Coronary artery (tissue), 2 donors: ENCODE data around the gene DCD.
"Not testable (repeated sequence)": the region's sequence is repeated elsewhere in the genome, so short reads cannot be mapped to it uniquely, and the experiment has no call there.

Experiments
- DNase-seq: peaks from one replicate; pipeline ENCODE4 v3.0.0-alpha.2; 2017; ENCODE audit warnings: low spot score
- H3K27ac ChIP-seq, 2 donors: fragments of 200-600 bp; sonication (generic); one replicate each; pipeline ENCODE4 v1.5.1; 2016 to 2019
- H3K4me3 ChIP-seq: fragments of 200-600 bp; sonication (generic); 2 replicates; pipeline ENCODE4 v1.5.1; 2016; ENCODE audit warnings: mild to moderate bottlenecking, moderate library complexity
- TF ChIP-seq, protein P1 (sequence below): fragments of 200-600 bp; sonication (generic); IDR thresholded peaks from one replicate; pipeline ENCODE4 v1.5.1; 2019; ENCODE audit warnings: antibody characterized with exemption

The DCD gene

DNA sequence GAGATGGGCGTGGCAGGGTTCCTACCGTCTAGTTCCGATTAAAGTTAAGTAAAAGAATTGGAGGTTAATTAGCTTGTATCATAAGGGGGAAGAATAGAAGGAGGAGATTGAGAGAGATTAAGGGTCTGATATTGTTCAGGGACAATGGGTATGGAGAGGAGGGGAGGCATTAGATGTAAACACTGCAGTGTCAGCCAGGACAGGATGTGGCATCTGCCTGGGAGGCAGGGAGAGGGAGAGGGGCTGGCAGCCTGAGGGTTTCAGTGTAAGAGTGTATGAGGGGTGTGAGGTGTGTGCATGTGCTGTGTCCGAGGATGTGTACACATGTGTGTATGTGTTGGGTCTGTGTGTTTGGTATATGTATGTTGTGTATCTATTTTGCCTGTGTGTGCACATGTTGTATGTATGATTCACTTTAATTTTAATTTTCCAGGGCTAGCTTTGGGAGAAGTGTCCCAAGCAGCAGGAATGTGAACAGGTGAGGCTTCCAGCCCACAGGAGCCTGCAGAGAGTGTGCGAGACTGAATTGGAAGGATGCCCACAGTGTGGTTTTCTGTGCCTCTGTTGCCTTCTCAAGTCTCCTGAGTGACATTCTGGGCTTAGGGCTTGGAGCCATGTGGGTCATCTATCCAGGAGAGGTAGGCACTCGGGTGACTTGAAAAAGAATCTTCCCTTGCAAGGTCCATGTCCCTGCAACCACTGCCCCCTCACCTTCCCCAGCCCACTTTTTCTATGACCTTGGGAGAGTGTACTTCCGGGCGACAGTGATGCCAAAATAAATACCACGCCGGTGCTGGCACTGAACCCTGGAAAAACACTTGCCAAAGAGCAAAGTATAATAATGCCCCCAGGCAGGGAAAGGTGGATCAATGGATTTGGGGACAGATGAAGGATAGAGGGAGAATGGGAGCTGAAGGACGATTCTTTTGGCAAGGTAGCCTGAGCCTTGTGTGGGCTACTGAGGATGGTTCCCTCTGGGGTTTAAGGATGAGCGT, 36.8 kb upstream of the DCD start:
- Histone ChIP-seq H3K4me3 (no peak overlapping the region), H3K27ac (no peak overlapping the region)
- DNase-seq = no peak
- TF ChIP-seq, protein P1, sequence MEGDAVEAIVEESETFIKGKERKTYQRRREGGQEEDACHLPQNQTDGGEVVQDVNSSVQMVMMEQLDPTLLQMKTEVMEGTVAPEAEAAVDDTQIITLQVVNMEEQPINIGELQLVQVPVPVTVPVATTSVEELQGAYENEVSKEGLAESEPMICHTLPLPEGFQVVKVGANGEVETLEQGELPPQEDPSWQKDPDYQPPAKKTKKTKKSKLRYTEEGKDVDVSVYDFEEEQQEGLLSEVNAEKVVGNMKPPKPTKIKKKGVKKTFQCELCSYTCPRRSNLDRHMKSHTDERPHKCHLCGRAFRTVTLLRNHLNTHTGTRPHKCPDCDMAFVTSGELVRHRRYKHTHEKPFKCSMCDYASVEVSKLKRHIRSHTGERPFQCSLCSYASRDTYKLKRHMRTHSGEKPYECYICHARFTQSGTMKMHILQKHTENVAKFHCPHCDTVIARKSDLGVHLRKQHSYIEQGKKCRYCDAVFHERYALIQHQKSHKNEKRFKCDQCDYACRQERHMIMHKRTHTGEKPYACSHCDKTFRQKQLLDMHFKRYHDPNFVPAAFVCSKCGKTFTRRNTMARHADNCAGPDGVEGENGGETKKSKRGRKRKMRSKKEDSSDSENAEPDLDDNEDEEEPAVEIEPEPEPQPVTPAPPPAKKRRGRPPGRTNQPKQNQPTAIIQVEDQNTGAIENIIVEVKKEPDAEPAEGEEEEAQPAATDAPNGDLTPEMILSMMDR = no peak

DNA sequence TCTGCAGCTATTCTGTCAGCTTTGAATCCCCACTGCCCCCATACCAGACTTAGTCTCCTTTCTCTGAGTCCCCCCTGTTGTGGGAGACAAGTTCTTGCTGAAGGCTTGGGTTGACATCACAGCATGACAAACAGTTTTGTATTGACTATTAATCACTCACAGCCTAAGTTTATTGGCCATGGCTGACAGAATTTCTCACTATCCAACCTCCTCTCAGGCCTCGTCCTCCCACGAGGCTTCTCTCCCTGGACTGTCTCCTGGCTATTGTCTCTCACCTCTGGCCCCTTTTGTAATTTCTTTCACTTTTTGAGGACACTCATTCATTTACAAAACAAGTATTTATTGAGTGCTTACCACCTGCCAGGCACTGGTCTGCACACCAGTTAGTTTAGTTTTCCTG, 35.2 kb upstream of the DCD start:
- no peak overlapping the region for H3K27ac ChIP-seq
- DNase-seq = no peak
- H3K4me3 ChIP-seq = no peak overlapping the region
- TF ChIP-seq, protein P1 = no peak

DNA sequence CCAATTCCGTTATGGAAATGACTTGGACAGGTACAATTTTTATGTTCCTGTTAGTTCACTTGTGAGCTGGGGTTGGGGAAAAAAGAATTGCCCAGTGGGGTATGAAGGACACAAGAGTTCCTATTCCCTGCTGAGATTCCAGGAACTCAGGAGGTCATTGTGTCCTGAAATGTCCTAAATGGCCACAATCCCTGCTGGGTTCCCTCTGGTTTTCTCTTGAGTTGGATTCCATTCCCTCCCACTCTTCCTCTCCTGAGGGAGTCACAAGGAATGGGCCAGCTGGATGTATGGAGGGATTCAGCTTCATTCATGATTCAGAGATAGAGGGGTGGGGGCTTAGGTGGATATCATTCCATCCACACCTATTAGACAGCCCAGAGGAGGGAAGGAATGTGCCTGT, 34.5 kb upstream of the DCD start:
- Histone ChIP-seq H3K4me3 (no peak overlapping the region), H3K27ac (no peak overlapping the region)
- TF ChIP-seq, protein P1 = no peak
- DNase-seq = no peak

DNA sequence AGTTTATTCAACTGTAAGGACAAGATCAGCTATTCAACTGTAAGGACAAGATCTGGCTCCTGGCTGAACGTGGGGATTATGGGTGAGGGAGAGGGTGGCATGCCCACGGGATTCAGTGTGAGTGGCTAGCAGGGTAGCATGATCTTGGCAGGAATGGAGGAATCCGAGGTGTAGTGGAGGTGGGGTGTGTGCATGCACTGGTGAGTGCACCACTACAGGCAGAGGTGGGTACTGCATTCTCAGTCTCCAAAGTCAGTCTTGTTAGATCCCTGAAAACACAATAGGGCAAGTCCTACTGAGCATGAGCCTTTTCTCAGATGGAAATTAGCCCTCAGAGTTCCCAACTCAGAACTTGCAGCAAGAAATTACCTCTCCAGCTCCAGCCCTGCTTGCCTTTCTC, 32.2 kb upstream of the DCD start:
- no peak overlapping the region for H3K27ac ChIP-seq
- TF ChIP-seq, protein P1 = no peak
- H3K4me3 ChIP-seq = no peak overlapping the region
- no peak for DNase-seq

DNA sequence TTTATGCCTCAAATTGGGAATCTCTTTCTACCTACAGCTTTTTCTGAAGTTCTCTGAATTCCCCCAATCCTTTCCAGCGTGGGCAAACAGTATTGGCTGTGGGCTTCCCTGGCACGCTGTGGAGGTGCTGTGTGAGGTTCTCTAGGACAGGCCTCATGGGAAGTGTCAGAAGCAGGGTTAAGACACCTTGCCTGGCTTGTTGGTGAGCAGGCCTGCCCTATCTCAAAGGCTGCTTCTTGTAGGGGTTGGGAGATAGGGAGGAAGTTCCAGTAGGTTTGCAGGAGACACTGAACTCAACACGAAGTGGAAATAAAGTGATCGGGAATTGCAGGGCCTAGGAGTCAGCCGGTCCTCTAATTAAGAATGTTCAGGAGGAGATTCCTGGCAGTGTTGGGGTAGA, 30.0 kb upstream of the DCD start:
- no peak overlapping the region for H3K4me3 ChIP-seq
- H3K27ac ChIP-seq = no peak overlapping the region
- no peak for DNase-seq
- TF ChIP-seq, protein P1 = no peak

DNA sequence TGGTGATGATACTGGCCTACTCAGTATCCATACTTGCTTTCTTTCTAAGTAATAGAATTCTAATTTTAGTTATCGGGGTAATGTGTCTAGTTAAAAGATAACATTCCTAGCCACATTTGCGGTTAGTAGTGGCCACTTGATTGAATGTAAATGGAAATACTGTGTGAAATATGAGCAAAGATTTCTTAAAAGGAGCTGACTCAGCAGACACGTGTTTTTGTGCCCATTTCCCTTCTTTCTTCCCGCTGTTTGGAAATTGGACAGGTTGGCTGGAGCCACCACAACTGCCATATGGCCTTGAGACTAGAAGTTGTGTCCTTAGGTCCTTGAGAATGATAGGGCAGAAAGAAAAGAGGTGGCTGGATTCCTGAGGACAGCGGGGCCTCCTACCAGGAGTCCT, 19.8 kb upstream of the DCD start:
- TF ChIP-seq, protein P1 = no peak
- no peak overlapping the region for H3K4me3 ChIP-seq
- H3K27ac ChIP-seq = no peak overlapping the region
- no peak for DNase-seq

DNA sequence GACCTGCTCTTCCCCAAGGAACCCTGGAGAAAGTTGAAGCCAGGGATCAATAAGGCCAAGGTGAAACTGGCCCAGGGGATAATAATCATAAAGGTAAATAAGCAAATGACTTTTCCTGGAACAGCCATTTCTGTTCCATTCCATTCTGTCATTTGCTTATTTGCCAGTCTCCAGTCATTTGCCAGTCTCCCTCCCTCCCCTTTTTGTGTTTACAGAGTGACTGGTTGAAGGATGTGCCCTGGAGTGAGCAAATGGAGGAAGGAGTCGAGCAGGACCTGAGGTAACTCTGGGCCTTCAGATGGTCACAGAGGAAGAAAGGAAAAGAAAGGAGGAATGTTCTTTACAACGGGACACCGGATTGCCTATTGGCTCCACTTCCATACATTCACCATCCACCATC, 17.8 kb upstream of the DCD start:
- DNase-seq = no peak
- H3K27ac ChIP-seq = no peak overlapping the region
- TF ChIP-seq, protein P1 = no peak
- no peak overlapping the region for H3K4me3 ChIP-seq

DNA sequence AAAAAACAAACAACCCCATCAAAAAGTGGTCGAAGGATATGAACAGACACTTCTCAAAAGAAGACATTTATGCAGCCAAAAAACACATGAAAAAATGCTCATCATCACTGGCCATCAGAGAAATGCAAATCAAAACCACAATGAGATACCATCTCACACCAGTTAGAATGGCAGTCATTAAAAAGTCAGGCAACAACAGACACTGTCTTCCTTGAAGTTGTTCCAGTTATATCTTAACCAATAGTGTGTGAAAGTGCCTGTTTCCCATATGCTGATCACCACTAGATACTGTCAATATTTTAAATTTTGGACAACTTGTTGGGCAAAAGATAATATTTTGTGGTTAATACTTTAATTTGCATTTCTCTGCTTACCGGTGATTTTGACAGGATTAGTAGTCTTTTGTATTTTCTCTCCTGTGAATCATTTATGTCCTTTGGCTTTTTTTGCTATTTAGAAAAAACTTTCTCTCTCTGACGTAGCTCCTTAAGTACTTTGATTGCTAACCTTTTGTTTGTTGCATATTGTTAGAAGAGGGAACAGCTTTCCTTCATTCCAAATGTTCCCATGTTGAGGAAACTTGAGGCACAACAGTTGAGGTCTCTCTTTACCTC, 17.0 kb upstream of the DCD start:
- H3K27ac ChIP-seq, DNase-seq, H3K4me3 ChIP-seq: not testable (repeated sequence)
